Activated CD4-positive, alpha-beta T cell treated with anti-CD3 and anti-CD28 coated beads, Interleukin-10, Interleukin-2, amounts not matched to agents 100 ng/mL and 50 ng/mL, durations not matched to agents 16 hours and 8 hours (primary cell): ENCODE data around the gene ZNG1E.
"Not testable (repeated sequence)": the region's sequence is repeated elsewhere in the genome, so short reads cannot be mapped to it uniquely, and the experiment has no call there.

Source experiments
- DNase-seq: peaks from one replicate; pipeline ENCODE4 v3.0.0-alpha.2; 2020

Gene ZNG1E

DNA sequence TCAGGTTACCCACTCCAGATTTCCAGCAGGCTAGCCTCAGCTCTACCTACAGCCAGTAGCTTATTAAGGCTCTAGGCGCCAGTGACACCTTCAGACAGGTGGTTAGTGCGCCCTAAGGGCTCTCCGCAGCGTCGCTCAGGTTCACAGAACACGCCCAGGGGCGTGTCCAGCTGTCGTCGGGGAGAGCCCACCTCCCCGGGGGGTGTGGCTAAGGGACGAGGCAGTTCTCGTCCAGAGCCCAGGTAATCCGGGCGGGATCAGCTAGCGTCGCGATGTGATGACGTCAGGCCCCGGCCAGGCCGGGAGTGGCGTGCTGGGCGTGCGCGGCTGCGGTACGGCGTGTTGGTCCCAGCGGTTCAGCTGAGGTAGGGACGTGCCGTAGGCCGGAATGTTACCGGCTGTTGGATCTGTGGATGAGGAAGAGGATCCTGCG is at the start of gene ZNG1E:
ZNG1E (plus strand) TSS at position 340 of the 433 bp plus-strand sequence; CDS start at position 389, 49 bp downstream.
- peak; percentile 71 for DNase-seq

DNA sequence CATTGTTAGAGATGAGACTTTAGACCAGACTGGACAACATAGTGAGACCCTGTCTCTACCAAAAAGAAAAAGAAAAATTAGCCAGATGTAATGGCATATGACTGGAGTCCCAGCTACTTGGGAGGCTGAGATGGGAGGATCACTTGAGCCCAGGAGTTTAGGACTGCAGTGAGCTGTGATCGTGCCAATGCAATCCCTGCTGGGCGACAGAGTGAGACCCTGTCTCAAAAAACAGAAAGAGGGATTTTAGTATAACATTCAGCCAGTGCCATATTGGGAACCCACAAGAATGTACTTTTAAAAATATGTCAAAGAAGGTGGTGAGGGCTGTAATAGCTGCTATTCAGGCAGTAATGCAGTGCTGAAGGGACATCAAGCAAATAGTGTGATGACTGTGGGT is 2.1 kb upstream of the ZNG1E start:
- DNase-seq: not testable (repeated sequence)

DNA sequence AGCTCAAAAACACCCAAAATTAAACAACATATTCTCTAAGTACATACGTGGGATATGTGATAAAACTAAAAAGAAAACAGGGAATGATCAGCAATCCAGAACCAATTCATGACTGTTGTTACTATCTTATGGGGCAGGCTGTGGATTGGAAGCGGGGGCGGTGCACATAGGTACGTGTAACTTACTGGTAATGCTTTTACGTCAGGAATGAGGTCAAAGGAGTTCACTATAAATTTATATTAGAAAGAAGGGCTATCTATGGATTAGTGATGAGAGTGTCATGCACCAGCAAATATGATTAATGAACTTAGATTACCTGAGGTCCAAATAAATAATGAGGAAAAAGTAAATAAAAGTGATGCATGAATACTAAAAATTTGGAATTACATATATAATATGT is 710 bp upstream of the ZNG1E start:
- not testable (repeated sequence) for DNase-seq

DNA sequence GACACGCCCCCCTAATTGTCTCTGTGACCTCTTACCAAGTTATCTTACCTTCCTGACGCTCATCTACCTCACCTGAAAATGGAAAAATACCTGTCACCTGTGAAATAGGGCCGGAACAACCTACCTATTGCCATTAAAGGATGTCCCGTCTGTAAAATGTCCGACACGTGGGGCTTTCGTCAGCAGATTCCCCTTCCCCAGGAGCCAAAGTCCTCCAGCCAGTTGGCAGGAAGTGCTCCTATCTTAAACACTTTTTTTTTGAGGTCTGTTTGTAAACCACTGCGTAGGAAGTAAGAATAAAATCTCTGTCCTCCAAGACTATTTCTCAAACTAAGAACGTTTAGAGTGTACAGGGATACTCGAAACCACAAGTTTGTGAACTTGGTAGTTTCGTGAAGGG is 661 bp downstream of the ZNG1E start:
- DNase-seq: peak; percentile 53

DNA sequence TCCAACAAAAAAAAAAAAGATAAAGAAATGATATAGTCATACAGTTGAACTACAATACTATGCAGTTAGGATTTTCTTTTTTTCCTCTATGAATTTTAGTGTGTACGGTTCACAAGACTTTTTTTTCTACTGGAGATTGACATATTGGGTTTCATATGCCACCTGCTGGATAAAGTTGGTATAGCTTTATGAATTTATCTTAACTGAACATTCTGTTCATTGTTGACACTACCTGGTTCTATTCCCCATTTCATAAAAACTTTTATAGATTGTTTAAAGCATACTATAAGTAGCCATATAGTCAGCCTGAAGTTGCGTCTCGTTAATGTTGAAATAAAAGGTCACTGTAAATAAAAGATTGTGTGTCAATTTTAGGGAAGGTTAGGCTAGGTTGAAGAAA is 2.8 kb downstream of the ZNG1E start:
- DNase-seq: not testable (repeated sequence)

DNA sequence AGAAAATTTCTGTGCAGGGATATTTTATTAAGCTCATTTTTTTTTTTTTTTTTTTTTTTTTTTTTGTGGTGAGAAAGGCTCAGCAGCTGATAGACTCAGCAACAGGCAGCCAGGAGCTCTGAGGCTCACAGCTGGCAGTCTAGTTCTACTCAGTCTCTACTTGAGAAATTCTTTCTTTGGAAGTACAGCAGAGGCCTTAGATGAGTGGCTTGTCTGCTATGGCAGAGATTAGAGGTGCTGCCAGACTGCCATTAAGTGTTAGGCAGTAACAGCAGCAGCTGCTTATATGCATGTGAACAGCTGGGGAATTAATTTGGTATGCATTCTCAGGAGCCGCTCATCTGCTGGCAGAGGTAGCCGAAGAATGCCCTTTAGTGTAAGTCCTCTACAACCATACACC is 27.8 kb downstream of the ZNG1E start:
- DNase-seq: not testable (repeated sequence)

DNA sequence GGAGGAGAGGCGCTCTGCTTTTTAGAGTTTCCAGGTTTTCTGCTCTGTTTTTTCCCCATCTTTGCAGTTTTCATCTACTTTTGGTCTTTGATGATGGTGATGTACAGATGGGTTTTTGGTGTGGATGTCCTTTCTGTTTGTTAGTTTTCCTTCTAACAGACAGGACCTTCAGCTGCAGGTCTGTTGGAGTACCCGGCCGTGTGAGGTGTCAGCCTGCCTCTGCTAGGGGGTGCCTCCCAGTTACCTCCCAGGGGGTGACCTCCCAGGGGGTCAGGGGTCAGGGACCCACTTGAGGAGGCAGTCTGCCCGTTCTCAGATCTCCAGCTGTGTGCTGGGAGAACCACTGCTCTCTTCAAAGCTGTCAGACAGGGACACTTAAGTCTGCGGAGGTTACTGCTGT is 38.7 kb downstream of the ZNG1E start:
- not testable (repeated sequence) for DNase-seq

DNA sequence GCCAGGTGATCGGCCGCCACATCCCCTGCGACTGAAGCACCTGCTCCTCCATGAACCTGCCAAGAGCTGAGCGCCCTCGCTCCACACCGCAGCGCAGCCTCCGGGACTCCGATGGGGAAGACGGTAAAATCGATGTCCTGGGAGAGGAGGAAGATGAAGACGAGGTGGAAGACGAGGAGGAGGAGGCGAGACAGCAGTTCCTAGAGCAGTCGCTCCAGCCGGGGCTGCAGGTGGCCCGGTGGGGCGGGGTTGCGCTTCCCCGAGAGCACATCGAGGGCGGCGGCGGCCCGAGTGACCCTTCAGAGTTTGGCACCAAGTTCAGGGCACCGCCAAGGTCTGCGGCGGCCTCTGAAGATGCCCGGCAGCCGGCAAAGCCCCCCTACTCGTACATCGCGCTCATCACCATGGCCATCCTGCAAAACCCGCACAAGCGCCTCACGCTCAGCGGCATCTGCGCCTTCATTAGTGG is 61.4 kb downstream of the ZNG1E start, which contains the start of gene FOXD4L4:
FOXD4L4 (plus strand) TSS at position 51 of the 469 bp plus-strand sequence; CDS start at position 51, 0 bp downstream.
- DNase-seq: not testable (repeated sequence)

DNA sequence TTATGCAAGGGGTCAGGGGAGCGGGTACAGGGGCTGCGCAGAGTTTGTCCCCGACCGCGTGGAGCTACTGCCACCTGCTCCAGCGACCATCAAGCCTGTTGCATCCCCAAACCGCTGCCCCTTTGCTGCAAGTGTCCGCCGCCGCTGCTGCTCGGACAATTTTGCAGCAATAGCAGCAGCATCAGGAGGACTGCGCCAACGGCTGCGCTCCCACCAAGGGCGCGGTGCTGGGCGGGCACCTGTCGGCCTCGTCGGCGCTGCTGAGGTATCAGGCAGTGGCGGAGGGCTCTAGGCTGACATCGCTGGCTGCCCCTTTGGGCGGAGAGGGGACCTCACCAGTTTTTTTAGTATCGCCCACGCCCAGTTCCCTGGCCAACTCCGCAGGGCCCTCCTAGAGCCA is 62.4 kb downstream of the ZNG1E start:
- not testable (repeated sequence) for DNase-seq
